Endothelial cell of umbilical vein (primary cell): ENCODE results near the gene KIF9. TPM values are rescaled to one million over a fixed set of nuclear protein-coding genes. Genes with fewer than 3 reads are reported as not detected.
"Not testable (repeated sequence)": the region's sequence is repeated elsewhere in the genome, so short reads cannot be mapped to it uniquely, and the experiment has no call there.

Experiments
- BruUV-seq: library from RNA; stranded (reverse); fragments of 400-500 nt; replicated peaks from 2 replicates; lab custom pipeline; 2021; lab: Mats Ljungman, UMichigan
- CTCF ChIA-PET: fragments of 300-600, 350-600 bp; sonication (Branson Sonifier 250); formaldehyde crosslinking; loops from one replicate; lab custom pipeline; 2021; ENCODE audit warnings: antibody characterized with exemption, inconsistent platforms; lab: Charles Lee
- POLR2A ChIA-PET: fragments of 300-600, 350-600 bp; sonication (Branson Sonifier 250); formaldehyde crosslinking; loops from one replicate; lab custom pipeline; 2021; ENCODE audit warnings: antibody characterized with exemption, inconsistent platforms; lab: Charles Lee
- DNase-seq: peaks from one replicate; pipeline ENCODE4 v3.0.0-alpha.2; 2011; ENCODE audit warnings: low read depth, low spot score
- FAIRE-seq: peaks from 2 replicates; lab custom pipeline; 2011; peaks lifted over from hg19 to GRCh38; lab: Jason Lieb, UNC
- H2AFZ ChIP-seq: 2 replicates; pipeline ENCODE4 v1.6.0; 2012; ENCODE audit warnings: low read depth, low read length, control low read depth, inconsistent platforms
- H3K27ac ChIP-seq: 2 replicates; pipeline ENCODE4 v1.5.1; 2011; ENCODE audit warnings: low read depth, mild to moderate bottlenecking, control low read depth, low read length, moderate library complexity; ENCODE audit not compliant: insufficient read depth
- H3K27me3 ChIP-seq, 2 experiments: 2 replicates each; pipeline versions ENCODE4 v1.6.0 to v1.6.1; 2011; ENCODE audit warnings: low read length in 2 of 2, mixed read lengths in 1 of 2; ENCODE audit not compliant: control insufficient read depth in 2 of 2, insufficient read depth in 2 of 2
- H3K36me3 ChIP-seq, 2 experiments: 2 replicates in 1 of 2; 3 replicates in 1 of 2; pipeline ENCODE4 v1.5.1; 2011; ENCODE audit warnings: low read length in 2 of 2, mild to moderate bottlenecking in 1 of 2, moderate library complexity in 1 of 2; ENCODE audit not compliant: control insufficient read depth in 2 of 2, insufficient read depth in 2 of 2; ENCODE audit errors: extremely low read depth in 1 of 2
- H3K4me1 ChIP-seq: 3 replicates; pipeline ENCODE4 v1.5.1; 2011; ENCODE audit warnings: mild to moderate bottlenecking, low read length; ENCODE audit not compliant: control insufficient read depth, insufficient read depth; ENCODE audit errors: extremely low read depth
- H3K4me2 ChIP-seq: 2 replicates; pipeline ENCODE4 v1.6.1; 2011; ENCODE audit warnings: low read length, control low read depth, mixed read lengths; ENCODE audit not compliant: insufficient read depth
- H3K4me3 ChIP-seq, 3 experiments: fragments of 200-600 bp in 1 of 3; sonication (generic), shearing (Covaris generic) in 1 of 3; replicated peaks in 1 of 3; 2 replicates each; pipeline ENCODE4 v1.5.1; 2011 to 2016; ENCODE audit warnings: control low read depth in 3 of 3, low read length in 3 of 3, mild to moderate bottlenecking in 2 of 3, inconsistent platforms in 1 of 3, low read depth in 1 of 3, moderate library complexity in 1 of 3; ENCODE audit not compliant: insufficient read depth in 1 of 3
- H3K79me2 ChIP-seq: 2 replicates; pipeline ENCODE4 v1.6.0; 2012; ENCODE audit warnings: low read length, inconsistent platforms; ENCODE audit not compliant: control insufficient read depth, insufficient read depth
- H3K9ac ChIP-seq: replicated peaks from 2 replicates; pipeline ENCODE3; 2011; ENCODE audit warnings: low read length, control low read depth; ENCODE audit not compliant: insufficient read depth; ENCODE audit errors: extremely low read depth
- H3K9me1 ChIP-seq: replicated peaks from 3 replicates; pipeline ENCODE4 v1.6.0; 2011; ENCODE audit warnings: mild to moderate bottlenecking, low read length; ENCODE audit not compliant: control insufficient read depth, insufficient read depth; ENCODE audit errors: extremely low read depth
- H3K9me3 ChIP-seq: replicated peaks from 2 replicates; pipeline ENCODE4 v1.5.1; 2012; ENCODE audit warnings: low read length, inconsistent platforms; ENCODE audit not compliant: control insufficient read depth, insufficient read depth
- H4K20me1 ChIP-seq: replicated peaks from 2 replicates; pipeline ENCODE3; 2011; ENCODE audit warnings: mild to moderate bottlenecking, low read length; ENCODE audit not compliant: control insufficient read depth, insufficient read depth; ENCODE audit errors: extremely low read depth
- EZH2 ChIP-seq: IDR thresholded peaks from 2 replicates; pipeline ENCODE4 v1.6.1; 2012; ENCODE audit warnings: borderline replicate concordance, low read depth, mild to moderate bottlenecking, moderate library complexity, low read length, inconsistent platforms; ENCODE audit not compliant: severe bottlenecking
- FOS ChIP-seq: IDR thresholded peaks from 2 replicates; pipeline ENCODE4 v1.6.1; 2011; ENCODE audit warnings: mild to moderate bottlenecking, low read length, moderate library complexity, borderline replicate concordance; ENCODE audit not compliant: insufficient read depth
- GATA2 ChIP-seq: IDR thresholded peaks from 2 replicates; pipeline ENCODE4 v1.7.0; 2011; ENCODE audit warnings: low read depth, mild to moderate bottlenecking, moderate library complexity, mixed read lengths, low read length; ENCODE audit not compliant: insufficient read length, insufficient read depth
- JUN ChIP-seq: IDR thresholded peaks from 2 replicates; pipeline ENCODE4 v1.6.1; 2011; ENCODE audit warnings: borderline replicate concordance, low read depth; ENCODE audit not compliant: insufficient read length, insufficient read depth
- MAX ChIP-seq: IDR thresholded peaks from 2 replicates; pipeline ENCODE4 v1.6.1; 2011; ENCODE audit not compliant: insufficient read depth, insufficient read length
- MYC ChIP-seq: IDR thresholded peaks from one replicate; pipeline ENCODE4 v1.6.1; 2011; ENCODE audit warnings: mild to moderate bottlenecking, low read depth, low read length
- POLR2A ChIP-seq: IDR thresholded peaks from 2 replicates; pipeline ENCODE4 v1.6.1; 2012; ENCODE audit warnings: low read depth, mild to moderate bottlenecking, control low read depth, low read length
- POLR2AphosphoS5 ChIP-seq: IDR thresholded peaks from 2 replicates; pipeline ENCODE4 v1.6.1; 2012; ENCODE audit warnings: low read depth, mild to moderate bottlenecking, control low read depth, low read length, moderate library complexity; ENCODE audit not compliant: insufficient read depth
- dilution Hi-C: fragments of 300-500 bp; cut with MboI; formaldehyde crosslinking; loops from one replicate; pipeline ENCODE4 v1.15.0; 2019; ENCODE audit warnings: low sequenced_read_pairs; ENCODE audit not compliant: extremely low pct_ligation_motif_present
- intact Hi-C: fragments of 100-400 bp; cut with micrococcal nuclease; formaldehyde crosslinking; loops from one replicate; pipeline ENCODE4 v1.10.0; 2022
- polyA plus RNA-seq, 4 experiments: library from polyadenylated mRNA; depleted of rRNA in 3 of 4; stranded (reverse) in 3 of 4; unstranded in 1 of 4; fragments of >200 nt; gene quantifications; 2 replicates each; pipeline versions ENCODE4 v1.2.1 to v1.2.3, GENCODE V29; 2011 to 2012; ENCODE audit warnings: missing spikeins in 1 of 4
- total RNA-seq: library from RNA; stranded (reverse); gene quantifications from 2 replicates; pipeline ENCODE4 v1.2.3, GENCODE V29; 2021
- TF ChIP-seq, protein P1 (sequence below), 2 donors: IDR thresholded peaks; 1 replicate in 1 of 2; 2 replicates in 1 of 2; pipeline ENCODE4 v1.5.1; 2011; ENCODE audit warnings: low read length in 2 of 2, mild to moderate bottlenecking in 2 of 2, moderate library complexity in 2 of 2, control low read depth in 1 of 2, inconsistent platforms in 1 of 2, low read depth in 1 of 2; ENCODE audit not compliant: insufficient read depth in 1 of 2; ENCODE audit errors: extremely low read depth in 1 of 2

KIF9 gene
- total and polyA plus RNA-seq, 2 donors (not counting 3 experiments of a cell fraction or from before 2014, with no cell fraction given) = 20.5 to 22.4 TPM

DNA sequence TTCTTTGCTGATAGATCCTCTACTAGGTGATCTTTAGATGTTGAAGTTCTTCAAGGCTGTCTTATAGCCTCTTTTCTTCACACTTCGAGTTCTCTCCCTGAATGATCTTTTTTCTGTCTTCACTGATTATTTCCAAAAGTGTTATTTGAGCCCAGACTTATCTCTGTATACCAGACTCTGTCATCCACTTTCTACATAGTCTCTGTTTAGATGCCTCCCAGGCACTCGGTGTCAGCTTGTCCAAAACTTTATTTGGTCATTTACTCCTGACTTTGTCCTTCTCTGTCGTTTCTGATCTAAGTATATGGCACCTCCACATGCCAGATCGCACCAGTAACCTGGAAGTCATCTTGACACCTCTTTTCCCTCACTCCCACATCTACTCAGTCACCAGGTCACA lies 27.8 kb upstream of the KIF9 start:
- Histone ChIP-seq H3K9me3 (no peaks in the 10 kb centered on the region), H3K4me1 (peaks cover 9% of the 10 kb centered on the region), H3K4me3 (no peak overlapping the region), H3K79me2 (peaks cover 16% of the 10 kb centered on the region), H3K36me3 (peaks cover 0 to 2% of the 10 kb centered on the region in 2 experiments), H3K4me2 (no peak overlapping the region), H3K9me1 (no peaks in the 10 kb centered on the region), H4K20me1 (no peaks in the 10 kb centered on the region), H3K27ac (no peak overlapping the region), H3K9ac (no peak overlapping the region), H3K27me3 (no peaks in the 10 kb centered on the region), H2AFZ (no peak overlapping the region)
- TF ChIP-seq JUN (no peak), POLR2AphosphoS5 (no peak), GATA2 (no peak), FOS (no peak), POLR2A (no peak), MAX (no peak), EZH2 (no peak), MYC (no peak)
- TF ChIP-seq, protein P1, sequence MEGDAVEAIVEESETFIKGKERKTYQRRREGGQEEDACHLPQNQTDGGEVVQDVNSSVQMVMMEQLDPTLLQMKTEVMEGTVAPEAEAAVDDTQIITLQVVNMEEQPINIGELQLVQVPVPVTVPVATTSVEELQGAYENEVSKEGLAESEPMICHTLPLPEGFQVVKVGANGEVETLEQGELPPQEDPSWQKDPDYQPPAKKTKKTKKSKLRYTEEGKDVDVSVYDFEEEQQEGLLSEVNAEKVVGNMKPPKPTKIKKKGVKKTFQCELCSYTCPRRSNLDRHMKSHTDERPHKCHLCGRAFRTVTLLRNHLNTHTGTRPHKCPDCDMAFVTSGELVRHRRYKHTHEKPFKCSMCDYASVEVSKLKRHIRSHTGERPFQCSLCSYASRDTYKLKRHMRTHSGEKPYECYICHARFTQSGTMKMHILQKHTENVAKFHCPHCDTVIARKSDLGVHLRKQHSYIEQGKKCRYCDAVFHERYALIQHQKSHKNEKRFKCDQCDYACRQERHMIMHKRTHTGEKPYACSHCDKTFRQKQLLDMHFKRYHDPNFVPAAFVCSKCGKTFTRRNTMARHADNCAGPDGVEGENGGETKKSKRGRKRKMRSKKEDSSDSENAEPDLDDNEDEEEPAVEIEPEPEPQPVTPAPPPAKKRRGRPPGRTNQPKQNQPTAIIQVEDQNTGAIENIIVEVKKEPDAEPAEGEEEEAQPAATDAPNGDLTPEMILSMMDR (IDR thresholded peaks at IDR 0.05; ENCODE audit: extremely low read depth in 1 of 2, insufficient read depth in 1 of 2, low read depth in 1 of 2, low read length in 2 of 2) = no peak
- CTCF ChIA-PET = interaction anchor here (1.0 kb wide), 1 partner anchor 13 kb away, joined by 3 read pairs; no protein-coding TSS in a partner anchor
- no TSS peak for BruUV-seq
- POLR2A ChIA-PET = no interaction called here
- FAIRE-seq (no peak), DNase-seq (no peak)
- dilution Hi-C loops (no loop called here), intact Hi-C loops (no loop called here)

GRCh38 chr3:47309231-47309630 lies 26.6 kb upstream of the KIF9 start:
- H3K27me3 ChIP-seq, H3K27ac ChIP-seq, H3K36me3 ChIP-seq, intact Hi-C loops, CTCF ChIA-PET, H3K9ac ChIP-seq, H3K4me2 ChIP-seq, dilution Hi-C loops, FAIRE-seq, POLR2A ChIA-PET, H2AFZ ChIP-seq, BruUV-seq, H3K9me3 ChIP-seq, H4K20me1 ChIP-seq, H3K4me3 ChIP-seq, H3K4me1 ChIP-seq, H3K9me1 ChIP-seq, DNase-seq: not testable (repeated sequence)
- peaks cover 20% of the 10 kb centered on the region for H3K79me2 ChIP-seq
